Chondrocyte (in vitro differentiated cells): Measurements from ENCODE around the gene ZNF442. TPM values are rescaled to one million over a fixed set of nuclear protein-coding genes. Genes with fewer than 3 reads are reported as not detected.
"Not testable (repeated sequence)": the region's sequence is repeated elsewhere in the genome, so short reads cannot be mapped to it uniquely, and the experiment has no call there.

ENCODE experiments used
- DNase-seq: peaks from one replicate; pipeline ENCODE4 v3.0.0; 2021; ENCODE audit warnings: mixed read lengths, low spot score
- H3K27ac Mint-ChIP-seq: one replicate; pipeline ENCODE4 v1.8.0; 2021; ENCODE audit warnings: mild to moderate bottlenecking, moderate library complexity, mixed read lengths; ENCODE audit not compliant: unreplicated experiment
- H3K27me3 Mint-ChIP-seq: 2 replicates; pipeline ENCODE4 v1.8.0; 2021; ENCODE audit warnings: low read depth, mixed read lengths
- H3K36me3 Mint-ChIP-seq: 2 replicates; pipeline ENCODE4 v1.8.0; 2021; ENCODE audit warnings: low read depth, mixed read lengths
- H3K4me1 Mint-ChIP-seq: 2 replicates; pipeline ENCODE4 v1.8.0; 2021; ENCODE audit warnings: low read depth, mild to moderate bottlenecking, mixed read lengths
- H3K4me3 Mint-ChIP-seq: one replicate; pipeline ENCODE4 v1.8.0; 2021; ENCODE audit warnings: mild to moderate bottlenecking, moderate library complexity, mixed read lengths; ENCODE audit not compliant: unreplicated experiment
- H3K9me3 Mint-ChIP-seq: 2 replicates; pipeline ENCODE4 v1.8.0; 2021; ENCODE audit warnings: low read depth, mixed read lengths
- total RNA-seq: library from RNA; stranded (reverse); gene quantifications from 3 replicates; pipeline ENCODE4 v1.2.1, GENCODE V29; 2021
- TF ChIP-seq, protein P1 (sequence below): fragments of 200-600 bp; sonication (generic); IDR thresholded peaks from 2 replicates; pipeline ENCODE4 v1.5.0; 2021; ENCODE audit warnings: antibody characterized with exemption, mild to moderate bottlenecking, moderate library complexity

The ZNF442 gene
- total RNA-seq, 1 donor from 2014 or later, result 3.3 TPM

DNA sequence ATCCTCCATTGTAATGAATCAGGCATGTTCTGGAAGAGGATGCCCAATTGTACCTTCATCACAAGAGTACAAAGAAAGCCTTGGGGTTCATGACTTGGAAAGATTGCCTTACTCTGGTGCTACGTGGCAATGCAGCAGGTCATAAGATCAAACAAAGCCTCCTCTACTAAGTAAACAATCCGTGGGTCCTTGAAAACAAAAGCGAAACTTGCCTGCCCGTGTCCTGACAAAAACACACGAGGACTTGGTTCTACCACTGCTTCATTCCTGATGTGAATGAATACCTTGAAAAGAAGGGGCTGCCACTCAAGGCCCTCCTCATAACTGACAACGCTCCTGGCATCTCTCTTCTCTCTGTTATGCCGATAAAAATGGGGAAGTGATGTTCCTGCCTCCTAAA is 50.9 kb downstream of the ZNF442 start:
- DNase-seq, result no peak
- peaks cover 25% of the 10 kb centered on the region for H3K9me3 Mint-ChIP-seq
- H3K27ac Mint-ChIP-seq, result no peak overlapping the region
- peaks cover 22% of the 10 kb centered on the region for H3K36me3 Mint-ChIP-seq
- no peak overlapping the region for H3K4me3 Mint-ChIP-seq
- no peaks in the 10 kb centered on the region for H3K27me3 Mint-ChIP-seq
- no peaks in the 10 kb centered on the region for H3K4me1 Mint-ChIP-seq
- TF ChIP-seq, protein P1, sequence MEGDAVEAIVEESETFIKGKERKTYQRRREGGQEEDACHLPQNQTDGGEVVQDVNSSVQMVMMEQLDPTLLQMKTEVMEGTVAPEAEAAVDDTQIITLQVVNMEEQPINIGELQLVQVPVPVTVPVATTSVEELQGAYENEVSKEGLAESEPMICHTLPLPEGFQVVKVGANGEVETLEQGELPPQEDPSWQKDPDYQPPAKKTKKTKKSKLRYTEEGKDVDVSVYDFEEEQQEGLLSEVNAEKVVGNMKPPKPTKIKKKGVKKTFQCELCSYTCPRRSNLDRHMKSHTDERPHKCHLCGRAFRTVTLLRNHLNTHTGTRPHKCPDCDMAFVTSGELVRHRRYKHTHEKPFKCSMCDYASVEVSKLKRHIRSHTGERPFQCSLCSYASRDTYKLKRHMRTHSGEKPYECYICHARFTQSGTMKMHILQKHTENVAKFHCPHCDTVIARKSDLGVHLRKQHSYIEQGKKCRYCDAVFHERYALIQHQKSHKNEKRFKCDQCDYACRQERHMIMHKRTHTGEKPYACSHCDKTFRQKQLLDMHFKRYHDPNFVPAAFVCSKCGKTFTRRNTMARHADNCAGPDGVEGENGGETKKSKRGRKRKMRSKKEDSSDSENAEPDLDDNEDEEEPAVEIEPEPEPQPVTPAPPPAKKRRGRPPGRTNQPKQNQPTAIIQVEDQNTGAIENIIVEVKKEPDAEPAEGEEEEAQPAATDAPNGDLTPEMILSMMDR, result no peak

DNA sequence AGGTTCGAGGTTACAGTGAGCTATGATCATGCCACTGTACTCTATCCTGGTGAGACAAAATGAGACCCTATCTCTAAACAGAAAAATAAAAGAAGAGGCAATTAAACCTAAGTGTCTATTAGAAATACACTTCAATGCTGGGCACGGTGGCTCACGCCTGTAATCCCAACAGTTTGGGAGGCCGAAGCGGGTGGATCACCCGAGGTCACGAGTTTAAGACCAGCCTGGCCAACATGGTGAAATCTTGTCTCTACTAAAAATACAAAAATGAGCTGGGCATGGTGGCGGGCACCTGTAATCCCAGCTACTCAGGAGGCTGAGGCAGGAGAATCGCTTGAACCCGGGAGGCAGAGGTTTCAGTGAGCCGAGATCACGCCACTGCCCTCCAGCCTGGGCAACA is 56.6 kb downstream of the ZNF442 start:
- not testable (repeated sequence) for H3K4me1 Mint-ChIP-seq, H3K27ac Mint-ChIP-seq, H3K36me3 Mint-ChIP-seq, H3K4me3 Mint-ChIP-seq, DNase-seq, H3K9me3 Mint-ChIP-seq, H3K27me3 Mint-ChIP-seq

Other genes starting within 250 kb of the ZNF442 start
- 2.0 to 3.8 TPM (median 3.1 TPM) in 3 replicates for gene ZNF20, start 225.3 kb downstream of the ZNF442 start, total RNA-seq
- 11.5 to 12.1 TPM (median 12.1 TPM) in 3 replicates for gene ZNF625, start 208.9 kb downstream of the ZNF442 start, total RNA-seq
- 6.9 to 9.5 TPM (median 7.1 TPM) in 3 replicates for gene ZNF136, start 202.6 kb downstream of the ZNF442 start, total RNA-seq
- 4.7 to 7.2 TPM (median 5.8 TPM) in 3 replicates for gene ZNF44, start 70.8 kb downstream of the ZNF442 start, total RNA-seq
- 1.2 to 2.5 TPM (median 2.5 TPM) in 3 replicates for gene ZNF563, start 32.0 kb downstream of the ZNF442 start, total RNA-seq
- 2.0 to 3.7 TPM (median 2.3 TPM) in 3 replicates for gene ZNF799, start 35.6 kb upstream of the ZNF442 start, total RNA-seq
- gene ZNF443, start 75.3 kb upstream of the ZNF442 start, total RNA-seq, result 1.6 to 4.0 TPM (median 2.0 TPM) in 3 replicates
- gene ZNF709, start 119.1 kb upstream of the ZNF442 start, total RNA-seq, result 2.0 to 5.2 TPM (median 3.0 TPM) in 3 replicates
- gene ZNF564, start 185.8 kb upstream of the ZNF442 start, total RNA-seq, result 5.7 to 8.9 TPM (median 6.5 TPM) in 3 replicates
- gene ZNF490, start 245.1 kb upstream of the ZNF442 start, total RNA-seq, result 6.7 to 8.6 TPM (median 7.0 TPM) in 3 replicates
- gene ZNF791, start 245.2 kb upstream of the ZNF442 start, total RNA-seq, result 15.5 to 26.1 TPM (median 17.9 TPM) in 3 replicates